Prostate gland (tissue), 2 donors: ENCODE measurements around the gene GMDS. TPM values are rescaled to one million over a fixed set of nuclear protein-coding genes. Genes with fewer than 3 reads are reported as not detected.

ENCODE experiments used
- DNase-seq: peaks from one replicate; pipeline ENCODE4 v3.0.0-alpha.2; 2019; ENCODE audit warnings: low spot score
- H3K27ac ChIP-seq, 2 donors: fragments of 200-600 bp; sonication (generic); 2 replicates each; pipeline ENCODE4 v1.5.1; 2017 to 2019
- H3K27me3 ChIP-seq: fragments of 200-600 bp; sonication (generic); replicated peaks from 2 replicates; pipeline ENCODE4 v1.5.1; 2019; ENCODE audit not compliant: insufficient read depth
- H3K36me3 ChIP-seq, 2 donors: fragments of 200-600 bp; sonication (generic); 1 replicate in 1 of 2; 2 replicates in 1 of 2; pipeline versions ENCODE4 v1.5.1 to v1.8.1; 2017 to 2019
- H3K4me1 ChIP-seq: fragments of 200-600 bp; sonication (generic); replicated peaks from 2 replicates; pipeline ENCODE4 v1.5.1; 2019
- H3K4me3 ChIP-seq, 2 donors: fragments of 200-600 bp; sonication (generic); 2 replicates each; pipeline ENCODE4 v1.5.1; 2017 to 2019
- H3K9me3 ChIP-seq: fragments of 200-600 bp; sonication (generic); 2 replicates; pipeline ENCODE4 v1.5.1; 2017
- CTCF ChIP-seq, 4 experiments: fragments of 200-600 bp in 2 of 4; fragments of 450-650 bp in 2 of 4; sonication (generic) in 2 of 4; IDR thresholded peaks; 1 replicate in 3 of 4; 2 replicates in 1 of 4; pipeline ENCODE4 v1.5.1; 2016 to 2019; ENCODE audit warnings: antibody characterized with exemption in 4 of 4, mild to moderate bottlenecking in 2 of 4, moderate library complexity in 2 of 4
- POLR2A ChIP-seq: fragments of 450-650 bp; IDR thresholded peaks from one replicate; pipeline ENCODE4 v1.6.1; 2016; ENCODE audit warnings: antibody characterized with exemption, mild to moderate bottlenecking
- POLR2AphosphoS5 ChIP-seq: sonication (generic); formaldehyde crosslinking; IDR thresholded peaks from one replicate; pipeline ENCODE4 v1.6.1; 2017; ENCODE audit warnings: antibody characterized with exemption
- WGBS: methylation state at CpG from one replicate; pipeline ENCODE4 v1.1.5; 2018; 5-methylcytosine and 5-hydroxymethylcytosine counted together
- intact Hi-C: fragments of 100-400 bp; cut with DNase I; formaldehyde crosslinking; loops from one replicate; pipeline ENCODE4 v1.14.2; 2022
- total RNA-seq, 2 donors: library from RNA; depleted of rRNA; stranded (reverse); fragments of >200 nt; gene quantifications; one replicate each; pipeline ENCODE4 v1.1.0, GENCODE V29; 2016

GMDS gene
- total RNA-seq, 2 donors from 2014 or later = 24.9 to 29.9 TPM

- H3K27ac ChIP-seq = peak overlapping the region; percentile 80 to 92
- peak overlapping the region; percentile 73 to 96 for H3K4me3 ChIP-seq
- H3K4me1 ChIP-seq = no peaks in the 10 kb centered on the region
- peak; percentile 33 for DNase-seq
- intact Hi-C loops = no loop called here
- TF ChIP-seq POLR2A = no peak
- TF ChIP-seq POLR2AphosphoS5 = peak; percentile 15
- H3K36me3 ChIP-seq = no peaks in the 10 kb centered on the region
- no peaks in the 10 kb centered on the region for H3K27me3 ChIP-seq
- 20% methylated on average over 32 of the region's 32 CpGs for WGBS
- no peaks in the 10 kb centered on the region for H3K9me3 ChIP-seq
These were observed 923 bp downstream of the GMDS start for GRCh38 chr6:2244261-2245102.

- Histone ChIP-seq H3K27ac (no peak overlapping the region), H3K4me3 (no peak overlapping the region), H3K9me3 (no peaks in the 10 kb centered on the region), H3K36me3 (no peaks in the 10 kb centered on the region), H3K4me1 (no peaks in the 10 kb centered on the region), H3K27me3 (no peaks in the 10 kb centered on the region)
- WGBS = 68% methylated on average over 4 of the region's 4 CpGs
- no peak for DNase-seq
- intact Hi-C loops = no loop called here
- no peak for TF ChIP-seq POLR2A
- no peak for TF ChIP-seq POLR2AphosphoS5
- no peak for TF ChIP-seq CTCF (IDR thresholded peaks at IDR 0.05)
These were observed 3.1 kb downstream of the GMDS start for GRCh38 chr6:2242311-2242710.

- H3K36me3 ChIP-seq = no peaks in the 10 kb centered on the region
- peaks cover 5% of the 10 kb centered on the region for H3K4me1 ChIP-seq
- H3K27ac ChIP-seq = no peak overlapping the region
- no peak for DNase-seq
- H3K27me3 ChIP-seq = no peaks in the 10 kb centered on the region
- no peak for TF ChIP-seq POLR2A
- no peak for TF ChIP-seq POLR2AphosphoS5
- TF ChIP-seq CTCF (IDR thresholded peaks at IDR 0.05) = no peak
- H3K4me3 ChIP-seq = no peak overlapping the region
- intact Hi-C loops = no loop called here
- WGBS = 91% methylated on average over 6 of the region's 6 CpGs
- H3K9me3 ChIP-seq = no peaks in the 10 kb centered on the region
These were observed 4.4 kb downstream of the GMDS start for GRCh38 chr6:2240961-2241360.

GRCh38 chr6:2237001-2237400 is 8.4 kb downstream of the GMDS start:
- Histone ChIP-seq H3K9me3 (no peaks in the 10 kb centered on the region), H3K27ac (peak overlapping the region in 1 of 2 donors; percentile 17), H3K36me3 (no peaks in the 10 kb centered on the region), H3K27me3 (no peaks in the 10 kb centered on the region), H3K4me3 (no peak overlapping the region), H3K4me1 (peaks cover 5% of the 10 kb centered on the region)
- TF ChIP-seq POLR2AphosphoS5 = peak; percentile 75
- no peak for TF ChIP-seq CTCF (IDR thresholded peaks at IDR 0.05)
- TF ChIP-seq POLR2A = no peak
- 5% methylated on average over 1 of the region's 1 CpG for WGBS
- intact Hi-C loops = no loop called here
- peak; percentile 27 for DNase-seq

- WGBS = 25% methylated on average over 2 of the region's 2 CpGs
- Histone ChIP-seq H3K4me3 (no peak overlapping the region), H3K4me1 (peaks cover 5% of the 10 kb centered on the region), H3K9me3 (no peaks in the 10 kb centered on the region), H3K27ac (peak overlapping the region in 1 of 2 donors; percentile 17), H3K36me3 (no peaks in the 10 kb centered on the region), H3K27me3 (no peaks in the 10 kb centered on the region)
- DNase-seq = peak; percentile 11
- TF ChIP-seq CTCF (IDR thresholded peaks at IDR 0.05) = no peak
- TF ChIP-seq POLR2AphosphoS5 = peak; percentile 49
- no peak for TF ChIP-seq POLR2A
- intact Hi-C loops = no loop called here
These were observed 9.5 kb downstream of the GMDS start for GRCh38 chr6:2235777-2236495.
